Ovary (tissue), 9 donors: ENCODE results near the gene OR8B3. TPM values are rescaled to one million over a fixed set of nuclear protein-coding genes. Genes with fewer than 3 reads are reported as not detected.

Source experiments
- DNase-seq, 5 donors: peaks; one replicate each; pipeline ENCODE4 v3.0.0-alpha.2; 2019 to 2020
- H3K27ac ChIP-seq, 2 donors: fragments of 200-600 bp; one replicate each; pipeline versions ENCODE4 v1.5.1 to v1.8.0; 2019 to 2022
- H3K27me3 ChIP-seq: fragments of 200-600 bp; one replicate; pipeline ENCODE4 v1.8.0; 2022
- H3K36me3 ChIP-seq: fragments of 200-600 bp; sonication (generic); one replicate; pipeline ENCODE4 v1.5.1; 2019
- H3K4me1 ChIP-seq: one replicate; pipeline ENCODE4 v1.8.1; 2013; ENCODE audit warnings: mild to moderate bottlenecking, moderate library complexity; ENCODE audit not compliant: insufficient read depth
- H3K4me3 ChIP-seq: fragments of 200-600 bp; sonication (generic); one replicate; pipeline ENCODE4 v1.5.1; 2017
- H3K9me3 ChIP-seq, 2 donors: fragments of 200-600 bp in 1 of 2; sonication (generic) in 1 of 2; one replicate each; pipeline versions ENCODE4 v1.5.1 to v1.8.1; 2013 to 2019; ENCODE audit warnings: mild to moderate bottlenecking in 1 of 2, moderate library complexity in 1 of 2
- CTCF ChIP-seq, 3 donors: fragments of 450-650 bp in 2 of 3; fragments of 200-600 bp in 1 of 3; IDR thresholded peaks; one replicate each; pipeline versions ENCODE4 v1.5.1 to v1.8.0; 2016 to 2022; ENCODE audit warnings: antibody characterized with exemption in 3 of 3, mild to moderate bottlenecking in 1 of 3
- EP300 ChIP-seq: sonication (generic); formaldehyde crosslinking; IDR thresholded peaks from one replicate; pipeline ENCODE4 v1.6.1; 2017; ENCODE audit warnings: antibody characterized with exemption
- POLR2A ChIP-seq: fragments of 450-650 bp; IDR thresholded peaks from one replicate; pipeline ENCODE4 v1.6.1; 2017; ENCODE audit warnings: antibody characterized with exemption, mild to moderate bottlenecking, moderate library complexity
- WGBS, 3 donors: extraction: QIAGEN DNeasy Blood & Tissue Kit in 1 of 3; methylation state at CpG; one replicate each; pipeline versions ENCODE4 v1.1.5 to v1.1.7; 2013 to 2017; 5-methylcytosine and 5-hydroxymethylcytosine counted together
- intact Hi-C, 4 donors: fragments of 100-400 bp; cut with DNase I; formaldehyde crosslinking; loops; one replicate each; pipeline versions ENCODE4 v1.11.0 to v1.15.1; 2022 to 2023
- polyA plus RNA-seq, 2 donors: library from polyadenylated mRNA; stranded (reverse); fragments of 200-250 nt in 1 of 2; fragments of 350-450 nt in 1 of 2; fragmentation: Illumina TruSeq in 1 of 2; extraction: RNeasy Lipid Tissue Mini Kit (QIAGEN cat#74804) in 1 of 2; gene quantifications; one replicate each; pipeline ENCODE4 v1.2.3, GENCODE V29; 2013 to 2014
- total RNA-seq, 7 donors: library from RNA; depleted of rRNA in 2 of 7; stranded (reverse); fragments of >200 nt in 2 of 7; fragmentation: NEBNext Ultra II Directional in 3 of 7; extraction: Animal tissue kit (Norgen Biotek cat#: 25700) in 3 of 7; gene quantifications; one replicate each; pipeline versions ENCODE4 v1.1.0 to v1.2.4, GENCODE V29; 2016 to 2023
- donor health status: DM: no; HTN: no; CAD: no; lungs with moderate emphysema.
- donor health status: DM: no; HTN: no; CAD: no.
- donor health status: Bipolar disorder and iron deficiency.
- donor health status: DM: yes; HTN: yes; CAD: no.
- donor health status: DM: no; HTN: no; CAD: no.
- donor health status: DM: yes; HTN: yes; CAD: no.

Gene OR8B3
- total and polyA plus RNA-seq, 9 donors: not detected

DNA sequence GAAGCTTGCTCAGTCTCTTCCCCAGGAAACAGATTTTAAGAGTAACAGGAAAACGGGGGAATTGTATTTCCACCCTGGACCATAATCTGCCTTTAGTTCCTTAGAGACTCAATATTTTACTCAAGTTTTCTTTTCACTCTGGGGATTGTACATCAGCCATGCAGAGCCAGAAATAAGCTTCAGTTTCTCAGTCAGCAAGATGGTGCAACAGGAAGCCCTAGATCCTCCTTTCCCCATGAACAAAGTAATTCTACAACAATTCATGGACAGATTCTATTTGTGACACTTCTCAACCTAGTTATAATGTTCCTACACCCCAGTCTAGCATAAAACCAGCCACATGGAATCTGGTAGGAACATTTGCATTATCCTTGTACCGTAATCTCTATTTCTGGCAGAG lies 39.3 kb downstream of the OR8B3 start:
- Histone ChIP-seq H3K9me3 (no peaks in the 10 kb centered on the region), H3K4me1 (no peaks in the 10 kb centered on the region), H3K27ac (no peak overlapping the region), H3K27me3 (no peaks in the 10 kb centered on the region), H3K4me3 (no peak overlapping the region), H3K36me3 (no peaks in the 10 kb centered on the region)
- intact Hi-C loops: no loop called here
- no peak for TF ChIP-seq POLR2A
- TF ChIP-seq CTCF (IDR thresholded peaks at IDR 0.05): no peak
- WGBS, 3 donors: 36 to 41% (median 37%) methylated on average over 2 of the region's 2 CpGs
- no peak for DNase-seq

DNA sequence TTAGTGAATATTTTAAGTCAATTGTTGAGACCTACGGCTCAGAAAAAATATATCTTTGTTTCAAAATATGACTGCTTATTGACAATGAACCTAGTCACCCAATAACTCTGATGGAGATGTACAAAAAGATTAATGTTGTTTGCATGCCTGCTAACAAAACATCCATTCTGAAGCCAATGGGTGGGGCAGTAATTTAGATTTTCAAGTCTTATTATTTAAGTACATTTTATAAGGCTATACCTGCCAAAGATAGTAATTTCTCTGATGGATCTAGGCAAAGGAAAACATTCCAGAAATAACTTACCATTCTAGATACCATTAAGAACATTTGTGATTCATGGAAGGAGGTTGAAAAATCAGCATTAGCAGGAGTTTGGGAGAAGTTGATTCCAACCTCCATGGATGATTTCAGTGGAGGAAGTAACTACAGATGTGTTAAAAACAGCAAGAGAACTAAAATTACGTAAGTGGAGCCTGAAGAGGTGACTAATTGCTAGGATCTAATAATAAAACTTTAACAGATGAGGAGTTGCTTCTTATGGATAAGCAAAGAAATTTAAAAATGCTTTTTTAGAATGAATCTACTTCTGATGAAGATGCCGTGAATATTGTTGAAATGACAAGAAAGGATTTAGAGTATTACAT lies 52.4 kb downstream of the OR8B3 start:
- no peak for DNase-seq
- WGBS, 3 donors: 52 to 79% (median 55%) methylated on average over 3 of the region's 3 CpGs

More for the DNA sequence above, 52.4 kb downstream of the OR8B3 start:
- Histone ChIP-seq H3K4me1 (no peaks in the 10 kb centered on the region), H3K36me3 (no peaks in the 10 kb centered on the region), H3K4me3 (no peak overlapping the region), H3K27ac (no peak overlapping the region), H3K27me3 (no peaks in the 10 kb centered on the region), H3K9me3 (no peaks in the 10 kb centered on the region)
- TF ChIP-seq POLR2A (no peak), EP300 (no peak), CTCF (IDR thresholded peaks at IDR 0.05) (no peak)
- intact Hi-C loops: no loop called here

Other genes starting within 250 kb of the OR8B3 start
- not detected for gene OR10D3, start 215.7 kb downstream of the OR8B3 start, total RNA-seq
- not detected for gene OR10D3, start 215.7 kb downstream of the OR8B3 start, polyA plus RNA-seq
- gene OR8G1, start 157.9 kb downstream of the OR8B3 start, total RNA-seq: not detected
- gene OR8G1, start 157.9 kb downstream of the OR8B3 start, polyA plus RNA-seq: not detected
- gene OR8G5, start 142.6 kb downstream of the OR8B3 start, total RNA-seq: not detected
- gene OR8G5, start 142.6 kb downstream of the OR8B3 start, polyA plus RNA-seq: not detected
- gene OR8D1, start 85.1 kb downstream of the OR8B3 start, total RNA-seq: not detected
- not detected for gene OR8D1, start 85.1 kb downstream of the OR8B3 start, polyA plus RNA-seq
- not detected for gene OR8D2, start 78.8 kb downstream of the OR8B3 start, total RNA-seq
- not detected for gene OR8D2, start 78.8 kb downstream of the OR8B3 start, polyA plus RNA-seq
- gene OR8B2, start 14.5 kb downstream of the OR8B3 start, total RNA-seq: not detected
- not detected for gene OR8B2, start 14.5 kb downstream of the OR8B3 start, polyA plus RNA-seq
- gene OR8B4, start 25.8 kb upstream of the OR8B3 start, total RNA-seq: not detected
- not detected for gene OR8B4, start 25.8 kb upstream of the OR8B3 start, polyA plus RNA-seq
- not detected for gene OR8B8, start 46.7 kb upstream of the OR8B3 start, total RNA-seq
- not detected for gene OR8B8, start 46.7 kb upstream of the OR8B3 start, polyA plus RNA-seq
- gene OR8B12, start 144.6 kb upstream of the OR8B3 start, total RNA-seq: not detected
- gene OR8B12, start 144.6 kb upstream of the OR8B3 start, polyA plus RNA-seq: not detected
- gene OR8A1, start 171.0 kb upstream of the OR8B3 start, total RNA-seq: not detected
- not detected for gene OR8A1, start 171.0 kb upstream of the OR8B3 start, polyA plus RNA-seq
- not detected for gene PANX3, start 212.4 kb upstream of the OR8B3 start, total RNA-seq
- gene PANX3, start 212.4 kb upstream of the OR8B3 start, polyA plus RNA-seq: not detected
- gene TBRG1, start 223.8 kb upstream of the OR8B3 start, total RNA-seq: 10 to 100 TPM; 15.0 to 41.4 (median 24.2) TPM
- gene TBRG1, start 223.8 kb upstream of the OR8B3 start, polyA plus RNA-seq: 10 to 100 TPM; 20.4 to 27.4 TPM